DMS79 treated with DMSO at 0.1 percent for 48 hours (cell line): ENCODE measurements around the gene BAIAP2L2.
"Not testable (repeated sequence)": the region's sequence is repeated elsewhere in the genome, so short reads cannot be mapped to it uniquely, and the experiment has no call there.

Source experiments
- DNase-seq: peaks from one replicate; lab custom pipeline; 2025; lab: John Stamatoyannopoulos, UW

Gene BAIAP2L2, protein sequence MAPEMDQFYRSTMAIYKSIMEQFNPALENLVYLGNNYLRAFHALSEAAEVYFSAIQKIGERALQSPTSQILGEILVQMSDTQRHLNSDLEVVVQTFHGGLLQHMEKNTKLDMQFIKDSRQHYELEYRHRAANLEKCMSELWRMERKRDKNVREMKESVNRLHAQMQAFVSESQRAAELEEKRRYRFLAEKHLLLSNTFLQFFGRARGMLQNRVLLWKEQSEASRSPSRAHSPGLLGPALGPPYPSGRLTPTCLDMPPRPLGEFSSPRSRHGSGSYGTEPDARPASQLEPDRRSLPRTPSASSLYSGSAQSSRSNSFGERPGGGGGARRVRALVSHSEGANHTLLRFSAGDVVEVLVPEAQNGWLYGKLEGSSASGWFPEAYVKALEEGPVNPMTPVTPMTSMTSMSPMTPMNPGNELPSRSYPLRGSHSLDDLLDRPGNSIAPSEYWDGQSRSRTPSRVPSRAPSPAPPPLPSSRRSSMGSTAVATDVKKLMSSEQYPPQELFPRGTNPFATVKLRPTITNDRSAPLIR

GRCh38 chr22:38110008-38110862 is at the start of gene BAIAP2L2:
Gene BAIAP2L2 (minus strand): TSS chr22:38110684. CDS start chr22:38110525, 159 bp downstream.
- DNase-seq: no peak

GRCh38 chr22:38155703-38156102 is 45.2 kb upstream of the BAIAP2L2 start:
- no peak for DNase-seq

GRCh38 chr22:38154563-38154915 is 44.1 kb upstream of the BAIAP2L2 start:
- not testable (repeated sequence) for DNase-seq

GRCh38 chr22:38153821-38154562 is 43.5 kb upstream of the BAIAP2L2 start:
- DNase-seq: no peak

- no peak for DNase-seq
Measured at GRCh38 chr22:38151126-38151500, 40.6 kb upstream of the BAIAP2L2 start.

- no peak for DNase-seq
Measured at GRCh38 chr22:38148245-38148644, 37.8 kb upstream of the BAIAP2L2 start.

- DNase-seq: not testable (repeated sequence)
Measured at GRCh38 chr22:38146166-38146565, 35.7 kb upstream of the BAIAP2L2 start.

DNA sequence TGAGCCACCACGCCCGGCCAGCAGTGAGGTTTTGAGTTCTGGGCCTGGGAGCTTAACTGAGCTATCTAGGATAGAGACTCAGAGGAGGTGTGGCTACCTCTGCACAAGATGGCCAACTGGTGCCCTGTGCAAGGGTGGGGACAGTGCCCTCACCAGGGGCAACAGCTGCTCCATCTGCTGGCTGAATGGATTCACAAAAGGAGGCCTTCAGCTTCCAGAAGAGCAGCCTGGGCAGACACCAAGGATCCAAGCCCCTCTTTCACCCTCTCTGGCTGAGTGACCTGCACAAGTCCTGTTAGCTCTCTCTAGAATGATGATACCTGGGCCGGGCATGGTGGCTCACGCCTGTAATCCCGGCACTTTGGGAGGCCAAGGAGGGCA is 33.5 kb upstream of the BAIAP2L2 start:
- DNase-seq: no peak

DNA sequence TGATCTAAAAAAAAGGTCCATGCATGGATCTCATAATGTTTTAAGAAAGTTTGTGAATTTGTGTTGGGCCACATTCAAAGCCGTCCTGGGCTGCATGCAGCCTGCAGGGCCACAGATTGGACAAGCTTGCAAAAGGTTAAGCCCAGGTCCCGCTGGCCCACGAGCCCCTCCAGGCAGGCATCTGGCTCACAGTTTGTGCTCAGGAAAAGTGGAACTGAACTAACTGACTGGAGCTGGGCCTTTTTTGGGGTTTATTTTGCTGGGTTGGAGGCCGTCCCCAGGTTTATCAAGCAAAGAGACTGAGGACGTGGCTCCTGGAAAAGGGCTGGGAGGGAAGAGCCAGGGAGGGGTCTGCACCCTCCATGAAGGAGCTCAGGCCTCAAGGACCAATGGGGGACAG is 32.1 kb upstream of the BAIAP2L2 start:
- no peak for DNase-seq

- no peak for DNase-seq
Measured at GRCh38 chr22:38141217-38141973, 30.9 kb upstream of the BAIAP2L2 start.

- no peak for DNase-seq
Measured at GRCh38 chr22:38139901-38140300, 29.4 kb upstream of the BAIAP2L2 start.

DNA sequence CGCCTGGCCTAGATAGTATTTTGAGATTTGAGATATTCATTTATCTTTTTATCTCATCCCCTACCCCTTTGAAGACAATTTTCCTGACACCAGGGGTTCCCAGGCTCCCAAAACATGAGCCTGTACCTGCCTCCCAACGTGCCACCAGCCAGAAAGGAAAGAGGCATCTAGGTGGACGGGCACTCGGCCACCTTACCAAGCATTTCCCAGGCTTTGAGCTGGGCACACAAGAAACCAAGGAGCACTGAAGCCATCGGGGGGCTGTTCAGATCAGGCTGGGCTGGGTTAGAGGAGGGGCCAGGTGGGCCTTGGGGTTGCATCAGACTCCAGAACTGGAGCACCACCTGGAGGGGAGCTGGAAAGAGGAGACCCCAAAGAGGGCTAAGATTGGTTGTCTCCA is 28.5 kb upstream of the BAIAP2L2 start:
- no peak for DNase-seq

- no peak for DNase-seq
Measured at GRCh38 chr22:38137876-38138687, 27.6 kb upstream of the BAIAP2L2 start.

- DNase-seq: no peak
Measured at GRCh38 chr22:38136607-38137006, 26.1 kb upstream of the BAIAP2L2 start.

DNA sequence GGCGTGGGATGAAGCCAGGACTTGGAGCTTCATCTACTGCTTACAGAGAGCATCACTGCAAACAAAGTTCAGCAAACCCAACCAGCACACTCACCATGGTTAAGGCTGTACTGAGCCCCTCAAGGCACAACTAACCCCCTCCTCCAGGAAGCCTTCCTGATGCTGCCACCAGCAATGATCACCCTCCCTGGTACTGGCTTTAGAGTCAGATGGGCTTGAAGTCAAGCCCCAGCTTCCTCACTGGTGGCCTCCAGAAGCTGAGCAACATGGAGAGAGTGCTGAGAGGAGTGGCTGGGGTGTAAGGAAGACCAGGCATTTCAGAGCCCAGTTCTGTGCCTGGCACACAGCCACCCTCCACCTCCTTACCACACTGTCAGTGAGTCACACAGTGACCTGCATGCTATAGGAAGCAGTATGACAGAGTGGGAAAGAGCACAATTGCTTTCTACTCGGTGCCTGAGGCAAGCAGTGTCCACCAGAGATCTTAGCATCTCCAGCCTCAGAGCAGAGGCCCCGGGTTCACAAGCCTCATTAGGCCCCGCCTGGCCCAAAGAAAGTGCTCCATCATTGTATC is 24.7 kb upstream of the BAIAP2L2 start:
- DNase-seq: no peak

- DNase-seq: no peak
Measured at GRCh38 chr22:38133331-38133730, 22.8 kb upstream of the BAIAP2L2 start.

GRCh38 chr22:38132794-38133193 is 22.3 kb upstream of the BAIAP2L2 start:
- no peak for DNase-seq

- DNase-seq: no peak
Measured at GRCh38 chr22:38132136-38132535, 21.7 kb upstream of the BAIAP2L2 start.

GRCh38 chr22:38131399-38131798 is 20.9 kb upstream of the BAIAP2L2 start:
- DNase-seq: no peak

GRCh38 chr22:38129856-38130255 is 19.4 kb upstream of the BAIAP2L2 start:
- no peak for DNase-seq
